B cell (primary cell): ENCODE results near the gene RILPL2. TPM values are rescaled to one million over a fixed set of nuclear protein-coding genes. Genes with fewer than 3 reads are reported as not detected.
"Not testable (repeated sequence)": the region's sequence is repeated elsewhere in the genome, so short reads cannot be mapped to it uniquely, and the experiment has no call there.

Source experiments
- ATAC-seq: fragments of 200-7000 bp; cut with Tn5 transposase; one replicate; pipeline ENCODE4 v1.10.0; 2021; ENCODE audit warnings: low read depth, mild to moderate bottlenecking, moderate number of reproducible peaks, moderate library complexity
- CTCF ChIA-PET: fragments of 350-600 bp; sonication (Branson Sonifier 250); formaldehyde crosslinking; loops from one replicate; lab custom pipeline; 2021; ENCODE audit warnings: antibody characterized with exemption, inconsistent platforms; lab: Charles Lee
- POLR2A ChIA-PET: fragments of 350-600 bp; sonication (Branson Sonifier 250); formaldehyde crosslinking; loops from one replicate; lab custom pipeline; 2021; ENCODE audit warnings: antibody characterized with exemption; lab: Charles Lee
- DNase-seq: peaks from one replicate; pipeline ENCODE4 v3.0.0; 2013
- H2AFZ ChIP-seq: 2 replicates; pipeline ENCODE4 v1.6.1; 2012; ENCODE audit warnings: mild to moderate bottlenecking, low read depth, low read length; ENCODE audit not compliant: insufficient read depth, poor library complexity, severe bottlenecking
- H3K27ac ChIP-seq, 2 donors: 1 replicate in 1 of 2; 2 replicates in 1 of 2; pipeline ENCODE4 v1.5.1; 2012 to 2013; ENCODE audit warnings: low read length in 2 of 2, mild to moderate bottlenecking in 2 of 2, moderate library complexity in 1 of 2
- H3K27me3 ChIP-seq, 4 experiments: fragments of 200-600 bp in 1 of 4; sonication (generic) in 1 of 4; replicated peaks in 1 of 4; 1 replicate in 2 of 4; 2 replicates in 2 of 4; pipeline versions ENCODE4 v1.6.1 to v1.7.0; 2013 to 2016; ENCODE audit warnings: low read length in 3 of 4, mild to moderate bottlenecking in 2 of 4, mixed read lengths in 1 of 4, moderate library complexity in 1 of 4; ENCODE audit not compliant: insufficient read depth in 4 of 4, control insufficient read depth in 3 of 4; ENCODE audit errors: control extremely low read depth in 1 of 4
- H3K36me3 ChIP-seq, 2 experiments: replicated peaks in 1 of 2; 1 replicate in 1 of 2; 2 replicates in 1 of 2; pipeline versions ENCODE4 v1.6.1 to v1.7.1; 2013; ENCODE audit warnings: low read length in 1 of 2; ENCODE audit not compliant: insufficient read depth in 2 of 2, control insufficient read depth in 1 of 2; ENCODE audit errors: control extremely low read depth in 1 of 2, extremely low read depth in 1 of 2
- H3K4me1 ChIP-seq, 2 donors: fragments of 200-600 bp in 1 of 2; sonication (generic) in 1 of 2; 1 replicate in 1 of 2; 2 replicates in 1 of 2; pipeline versions ENCODE4 v1.5.1 to v1.6.1; 2013 to 2017; ENCODE audit warnings: low read length in 2 of 2; ENCODE audit not compliant: control insufficient read depth in 2 of 2, insufficient read depth in 2 of 2
- H3K4me2 ChIP-seq: replicated peaks from 2 replicates; pipeline ENCODE3; 2012; ENCODE audit warnings: mild to moderate bottlenecking, low read depth, low read length; ENCODE audit not compliant: poor library complexity, severe bottlenecking
- H3K4me3 ChIP-seq, 5 experiments: fragments of 200-600 bp in 1 of 5; sonication (generic) in 1 of 5; 1 replicate in 3 of 5; 2 replicates in 2 of 5; pipeline versions ENCODE4 v1.5.1 to v1.7.0; 2011 to 2016; ENCODE audit warnings: low read length in 4 of 5, mild to moderate bottlenecking in 4 of 5, low read depth in 2 of 5, control low read depth in 1 of 5, moderate library complexity in 1 of 5; ENCODE audit not compliant: insufficient read depth in 1 of 5; ENCODE audit errors: control extremely low read depth in 1 of 5, extremely low read depth in 1 of 5
- H3K79me2 ChIP-seq: fragments of 200-600 bp; sonication (generic); one replicate; pipeline ENCODE4 v1.6.0; 2016; ENCODE audit warnings: low read length; ENCODE audit not compliant: control insufficient read depth, insufficient read depth
- H3K9ac ChIP-seq: fragments of 200-600 bp; sonication (generic); 2 replicates; pipeline ENCODE4 v1.6.1; 2017; ENCODE audit warnings: mild to moderate bottlenecking, low read length, moderate library complexity
- H3K9me3 ChIP-seq, 3 donors: one replicate each; pipeline versions ENCODE4 v1.6.1 to v1.7.1; 2013; ENCODE audit warnings: low read length in 2 of 3; ENCODE audit not compliant: control insufficient read depth in 2 of 3, insufficient read depth in 1 of 3; ENCODE audit errors: control extremely low read depth in 1 of 3
- H4K20me1 ChIP-seq: 2 replicates; pipeline ENCODE4 v1.6.0; 2012; ENCODE audit warnings: mild to moderate bottlenecking, low read length; ENCODE audit not compliant: insufficient read depth, control insufficient read depth, poor library complexity, severe bottlenecking
- H3K27ac Mint-ChIP-seq: one replicate; pipeline ENCODE4 v1.8.0; 2021; ENCODE audit warnings: mixed read lengths
- H3K27me3 Mint-ChIP-seq: one replicate; pipeline ENCODE4 v1.8.0; 2021; ENCODE audit warnings: mixed read lengths
- H3K4me1 Mint-ChIP-seq: one replicate; pipeline ENCODE4 v1.8.0; 2021; ENCODE audit warnings: mixed read lengths
- H3K4me3 Mint-ChIP-seq: one replicate; pipeline ENCODE4 v1.8.0; 2021; ENCODE audit warnings: mixed read lengths
- H3K9me3 Mint-ChIP-seq: one replicate; pipeline ENCODE4 v1.8.0; 2022; ENCODE audit warnings: mixed read lengths; ENCODE audit not compliant: insufficient read depth
- CTCF ChIP-seq: fragments of 200-600 bp; IDR thresholded peaks from one replicate; pipeline ENCODE4 v1.8.0; 2022; ENCODE audit warnings: antibody characterized with exemption, mild to moderate bottlenecking
- WGBS: methylation state at CpG from one replicate; pipeline ENCODE4 v1.1.5; 2013; ENCODE audit warnings: missing lambda C conversion rate; ENCODE audit not compliant: insufficient coverage; 5-methylcytosine and 5-hydroxymethylcytosine counted together
- intact Hi-C: fragments of 100-400 bp; cut with micrococcal nuclease; formaldehyde crosslinking; loops from one replicate; pipeline ENCODE4 v1.10.0; 2022
- polyA plus RNA-seq: library from polyadenylated mRNA; depleted of rRNA; stranded (reverse); fragments of >200 nt; gene quantifications from 2 replicates; pipeline ENCODE4 v1.2.3, GENCODE V29; 2012
- total RNA-seq, 2 donors: library from RNA; stranded (reverse); fragments of 120-200 nt in 1 of 2; gene quantifications; 1 replicate in 1 of 2; 2 replicates in 1 of 2; pipeline versions ENCODE4 v1.2.3 to v1.2.4, GENCODE V29; 2013 to 2022

The RILPL2 gene
- total and polyA plus RNA-seq, 2 donors (not counting 1 experiment from before 2014, with no cell fraction given), result 4.0 to 12.6 TPM

GRCh38 chr12:123387508-123388176 lies 48.8 kb downstream of the RILPL2 start:
- Histone ChIP-seq H3K4me1 (peaks cover 22 to 37% of the 10 kb centered on the region in 2 donors), H3K36me3 (peaks cover 3 to 16% of the 10 kb centered on the region in 2 experiments), H3K79me2 (peaks cover 41% of the 10 kb centered on the region), H3K27me3 (no peaks in the 10 kb centered on the region), H3K27ac (peak overlapping the region; percentile 74 to 80), H4K20me1 (peaks cover 6% of the 10 kb centered on the region), H2AFZ (peak overlapping the region; percentile 87), H3K4me3 (peak overlapping the region; percentile 60 to 78 (median 63)), H3K4me2 (peak overlapping the region; percentile 84), H3K9me3 (no peaks in the 10 kb centered on the region), H3K9ac (peak overlapping the region; percentile 77)
- Mint-ChIP-seq H3K27me3 (no peaks in the 10 kb centered on the region), H3K27ac (peak overlapping the region; percentile 93), H3K9me3 (no peaks in the 10 kb centered on the region), H3K4me1 (peaks cover 38% of the 10 kb centered on the region), H3K4me3 (peak overlapping the region; percentile 91)
- 94% methylated on average over 1 of the region's 8 CpGs for WGBS
- ATAC-seq (no peak), DNase-seq (no peak)
- ChIA-PET CTCF (interaction anchor here (0.6 to 1.9 kb wide), 5 partner anchors 21 to 1532 kb away, joined by 3 to 17 read pairs (median 4); partner anchors contain the start of gene SBNO1), POLR2A (interaction anchor here (0.9 to 3.1 kb wide), 3 partner anchors 23 to 552 kb away, joined by 3 to 14 read pairs (median 4); partner anchors contain the start of genes HIP1R, SBNO1 and SNRNP35)
- no peak for TF ChIP-seq CTCF
- intact Hi-C loops, result loop anchor here (1.0 to 5.0 kb wide), 4 partner anchors 22 to 215 kb away; partner anchors contain the start of gene DDX55

- H3K27ac Mint-ChIP-seq, H3K36me3 ChIP-seq, H3K27me3 Mint-ChIP-seq, ATAC-seq, H3K9me3 ChIP-seq, H3K9me3 Mint-ChIP-seq, H3K9ac ChIP-seq, DNase-seq, POLR2A ChIA-PET, H3K4me3 Mint-ChIP-seq, H4K20me1 ChIP-seq, H3K4me3 ChIP-seq, H3K4me2 ChIP-seq, H2AFZ ChIP-seq, H3K27ac ChIP-seq, H3K27me3 ChIP-seq: not testable (repeated sequence)
- CTCF ChIA-PET, result interaction anchor here (1.3 kb wide), 1 partner anchor 72 kb away, joined by 3 read pairs; the partner anchor contains the start of gene SNRNP35
- peaks cover 22 to 33% of the 10 kb centered on the region in 2 donors for H3K4me1 ChIP-seq
- 100% methylated on average over 3 of the region's 9 CpGs for WGBS
- peaks cover 25% of the 10 kb centered on the region for H3K79me2 ChIP-seq
- H3K4me1 Mint-ChIP-seq, result peaks cover 35% of the 10 kb centered on the region
- intact Hi-C loops, result loop anchor here (5.0 kb wide), 1 partner anchor 217 kb away; the partner anchor contains the start of gene DDX55
These were observed 50.9 kb downstream of the RILPL2 start for GRCh38 chr12:123385536-123385935.
